Right lung (tissue), 5 donors: ENCODE data around the gene NPAS3. TPM values are rescaled to one million over a fixed set of nuclear protein-coding genes. Genes with fewer than 3 reads are reported as not detected.

ENCODE experiments used
- DNase-seq, 2 donors: peaks; one replicate each; pipeline ENCODE4 v3.0.0-alpha.2; 2013
- polyA plus RNA-seq, 5 donors: library from polyadenylated mRNA; unstranded; fragments of 120-200 nt; gene quantifications; one replicate each; pipeline versions ENCODE4 v1.2.1 to v1.2.3, GENCODE V29; 2013; ENCODE audit warnings: inconsistent platforms in 1 of 5, low replicate concordance in 1 of 5; ENCODE audit not compliant: insufficient read length in 5 of 5, insufficient read depth in 1 of 5

The NPAS3 gene
- polyA plus RNA-seq, 5 donors: 0.56 to 0.77 (median 0.69) TPM

GRCh38 chr14:33375196-33375595, 436.5 kb downstream of the NPAS3 start:
- no peak for DNase-seq

- no peak for DNase-seq
These were observed 437.1 kb downstream of the NPAS3 start for GRCh38 chr14:33375786-33376185.

GRCh38 chr14:33376510-33376909, 437.8 kb downstream of the NPAS3 start:
- DNase-seq: no peak

- DNase-seq: peak; percentile 24 to 25
These were observed 439.1 kb downstream of the NPAS3 start for GRCh38 chr14:33377596-33378390.

GRCh38 chr14:33381717-33382116, 443.0 kb downstream of the NPAS3 start:
- no peak for DNase-seq

- DNase-seq: no peak
These were observed 447.5 kb downstream of the NPAS3 start for GRCh38 chr14:33386140-33386539.

GRCh38 chr14:33386781-33387180, 448.1 kb downstream of the NPAS3 start:
- no peak for DNase-seq

- DNase-seq: no peak
These were observed 451.7 kb downstream of the NPAS3 start for GRCh38 chr14:33390335-33390734.

- peak in 1 of 2 donors; percentile 11 for DNase-seq
These were observed 454.7 kb downstream of the NPAS3 start for GRCh38 chr14:33393231-33393894.

- DNase-seq: no peak
These were observed 455.3 kb downstream of the NPAS3 start for GRCh38 chr14:33393895-33394368.

- no peak for DNase-seq
These were observed 462.6 kb downstream of the NPAS3 start for GRCh38 chr14:33401311-33401710.

- no peak for DNase-seq
These were observed 463.9 kb downstream of the NPAS3 start for GRCh38 chr14:33402604-33403003.

GRCh38 chr14:33404054-33404453, 465.4 kb downstream of the NPAS3 start:
- peak; percentile 30 to 32 for DNase-seq

- DNase-seq: no peak
These were observed 466.4 kb downstream of the NPAS3 start for GRCh38 chr14:33404964-33405574.

GRCh38 chr14:33406766-33407165, 468.1 kb downstream of the NPAS3 start:
- DNase-seq: no peak

GRCh38 chr14:33408291-33408690, 469.6 kb downstream of the NPAS3 start:
- no peak for DNase-seq

- DNase-seq: no peak
These were observed 473.8 kb downstream of the NPAS3 start for GRCh38 chr14:33412450-33412849.

- DNase-seq: no peak
These were observed 474.7 kb downstream of the NPAS3 start for GRCh38 chr14:33413381-33413780.

- no peak for DNase-seq
These were observed 475.4 kb downstream of the NPAS3 start for GRCh38 chr14:33414041-33414440.

GRCh38 chr14:33420051-33420627, 481.5 kb downstream of the NPAS3 start:
- no peak for DNase-seq

- DNase-seq: no peak
These were observed 491.8 kb downstream of the NPAS3 start for GRCh38 chr14:33430414-33431035.
